K562 (cell line): ENCODE data around the gene COX14. TPM values are rescaled to one million over a fixed set of nuclear protein-coding genes. Genes with fewer than 3 reads are reported as not detected.

Experiments used
- KAT2B ChIP-seq: IDR thresholded peaks from one replicate; pipeline ENCODE4 v1.6.1; 2012; ENCODE audit warnings: low read depth, mild to moderate bottlenecking, control low read depth, inconsistent platforms, low read length, moderate library complexity
- RFX7 ChIP-seq: fragments of 250-450 bp; sonication (Bioruptor Pico); IDR thresholded peaks from 2 replicates; pipeline ENCODE4 v1.5.1; 2021; ENCODE audit warnings: mild to moderate bottlenecking
- RREB1 ChIP-seq: fragments of 250-450 bp; sonication (Bioruptor Pico); IDR thresholded peaks from 2 replicates; pipeline ENCODE4 v1.4.0; 2020
- SMAD3 ChIP-seq: fragments of 450-650 bp; formaldehyde crosslinking; conservative IDR thresholded peaks from 2 replicates; pipeline ENCODE4 v1.4.0; 2020; ENCODE audit warnings: mild to moderate bottlenecking
- THAP12 ChIP-seq: fragments of 250-450 bp; sonication (Bioruptor Pico); IDR thresholded peaks from 2 replicates; pipeline ENCODE4 v1.9.0; 2021; ENCODE audit warnings: mild to moderate bottlenecking, inconsistent platforms
- ZNF175 ChIP-seq: fragments of 200-800 bp; sonication (Bioruptor generic); IDR thresholded peaks from 2 replicates; pipeline ENCODE4 v1.6.1; 2016; ENCODE audit warnings: low read depth, mild to moderate bottlenecking, missing genetic modification characterization, missing compliant biosample characterization
- polyA plus RNA-seq, 8 experiments: library from polyadenylated mRNA; depleted of rRNA in 4 of 8; stranded (reverse) in 5 of 8; unstranded in 3 of 8; fragments of >200 nt; fragmentation: Nextera tagmentation in 2 of 8; fragmentation: Illumina TruSeq in 1 of 8; extraction: Ambion mirVana in 2 of 8; extraction: Trizol in 1 of 8; gene quantifications; 2 replicates each; pipeline versions ENCODE4 v1.2.1 to v1.2.3, GENCODE V29; 2011 to 2014; ENCODE audit warnings: inconsistent platforms in 1 of 8, missing spikeins in 1 of 8
- total RNA-seq, 7 experiments: library from RNA; depleted of rRNA in 6 of 7; stranded (reverse); fragments of >200 nt in 6 of 7; fragmentation: Illumina TruSeq in 2 of 7; extraction: Trizol in 2 of 7; gene quantifications; 2 replicates each; pipeline versions ENCODE4 v1.2.1 to v1.2.3, GENCODE V29; 2011 to 2021; ENCODE audit warnings: low replicate concordance in 1 of 7

COX14 gene
- total and polyA plus RNA-seq, 9 of the 15 experiments (the other 6 are each of a cell fraction or from before 2014, with no cell fraction given), result 44.4 to 269 (median 53.4) TPM

- no peak for TF ChIP-seq THAP12 (CRISPR knock-in tag)
- TF ChIP-seq KAT2B, result no peak
- no peak for TF ChIP-seq RFX7 (CRISPR knock-in tag)
- TF ChIP-seq ZNF175 (CRISPR knock-in tag), result no peak
- no peak for TF ChIP-seq RREB1 (CRISPR knock-in tag)
- TF ChIP-seq SMAD3, result no peak
Measured at GRCh38 chr12:50109319-50109718, 2.7 kb upstream of the COX14 start (continued).
